Measurements from ENCODE around the gene MPIG6B.
A peak's percentile ranks its signal among the peaks of the same experiment; 100 is the strongest.

The MPIG6B gene

GRCh38 chr6:31736021-31736767 is 13.0 kb downstream of the MPIG6B start, which contains the start of gene CLIC1 (continued):
- TF ChIP-seq ZNF704 (tag by site-specific recombination; IDR thresholded peaks at IDR 0.05) (no peak), BCL11A (tag by site-specific recombination; IDR thresholded peaks at IDR 0.05; ENCODE audit: low read depth) (no peak), GLI2 (tag by site-specific recombination; IDR thresholded peaks at IDR 0.05; ENCODE audit: borderline replicate concordance, low read depth) (no peak), ZNF501 (tag by site-specific recombination; IDR thresholded peaks at IDR 0.05) (peak; percentile 44; the same call in 1 of the 2 replicates), SCRT1 (tag by site-specific recombination; IDR thresholded peaks at IDR 0.05; ENCODE audit: borderline replicate concordance) (no peak), ZNF280D (tag by site-specific recombination; IDR thresholded peaks at IDR 0.05) (no peak), ZNF768 (tag by site-specific recombination; IDR thresholded peaks at IDR 0.05) (no peak), ZNF121 (tag by site-specific recombination; IDR thresholded peaks at IDR 0.05) (no peak), BCL11B (tag by site-specific recombination; IDR thresholded peaks at IDR 0.05; ENCODE audit: low read depth) (no peak), ZNF248 (tag by site-specific recombination; IDR thresholded peaks at IDR 0.05) (no peak), ZNF677 (tag by site-specific recombination; IDR thresholded peaks at IDR 0.05) (no peak), ZFHX2 (tag by site-specific recombination; conservative IDR thresholded peaks at IDR 0.05) (no peak; the same call in 1 of the 2 replicates), ZNF239 (tag by site-specific recombination; IDR thresholded peaks at IDR 0.05) (no peak), INSM2 (tag by site-specific recombination; IDR thresholded peaks at IDR 0.05) (no peak), RBAK (tag by site-specific recombination; IDR thresholded peaks at IDR 0.05) (no peak), ZNF18 (tag by site-specific recombination; IDR thresholded peaks at IDR 0.05) (no peak), ZFP41 (tag by site-specific recombination; IDR thresholded peaks at IDR 0.05; ENCODE audit: borderline replicate concordance) (no peak), ZNF664 (tag by site-specific recombination; IDR thresholded peaks at IDR 0.05) (no peak), OSR2 (tag by site-specific recombination; IDR thresholded peaks at IDR 0.05) (no peak), GLI4 (tag by site-specific recombination; IDR thresholded peaks at IDR 0.05) (no peak), ZNF623 (tag by site-specific recombination; IDR thresholded peaks at IDR 0.05) (no peak), ZNF585B (tag by site-specific recombination; IDR thresholded peaks at IDR 0.05) (no peak), ZBTB17 (tag by site-specific recombination; IDR thresholded peaks at IDR 0.05) (peak; percentile 94), ZNF660 (tag by site-specific recombination; IDR thresholded peaks at IDR 0.05) (peak; percentile 71; the same call in 1 of the 2 replicates), ZNF621 (tag by site-specific recombination; IDR thresholded peaks at IDR 0.05) (no peak)
- TF ChIP-seq, protein P1, sequence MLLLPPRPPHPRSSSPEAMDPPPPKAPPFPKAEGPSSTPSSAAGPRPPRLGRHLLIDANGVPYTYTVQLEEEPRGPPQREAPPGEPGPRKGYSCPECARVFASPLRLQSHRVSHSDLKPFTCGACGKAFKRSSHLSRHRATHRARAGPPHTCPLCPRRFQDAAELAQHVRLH (tag by site-specific recombination; IDR thresholded peaks at IDR 0.05): no peak
- TF ChIP-seq, protein P2, sequence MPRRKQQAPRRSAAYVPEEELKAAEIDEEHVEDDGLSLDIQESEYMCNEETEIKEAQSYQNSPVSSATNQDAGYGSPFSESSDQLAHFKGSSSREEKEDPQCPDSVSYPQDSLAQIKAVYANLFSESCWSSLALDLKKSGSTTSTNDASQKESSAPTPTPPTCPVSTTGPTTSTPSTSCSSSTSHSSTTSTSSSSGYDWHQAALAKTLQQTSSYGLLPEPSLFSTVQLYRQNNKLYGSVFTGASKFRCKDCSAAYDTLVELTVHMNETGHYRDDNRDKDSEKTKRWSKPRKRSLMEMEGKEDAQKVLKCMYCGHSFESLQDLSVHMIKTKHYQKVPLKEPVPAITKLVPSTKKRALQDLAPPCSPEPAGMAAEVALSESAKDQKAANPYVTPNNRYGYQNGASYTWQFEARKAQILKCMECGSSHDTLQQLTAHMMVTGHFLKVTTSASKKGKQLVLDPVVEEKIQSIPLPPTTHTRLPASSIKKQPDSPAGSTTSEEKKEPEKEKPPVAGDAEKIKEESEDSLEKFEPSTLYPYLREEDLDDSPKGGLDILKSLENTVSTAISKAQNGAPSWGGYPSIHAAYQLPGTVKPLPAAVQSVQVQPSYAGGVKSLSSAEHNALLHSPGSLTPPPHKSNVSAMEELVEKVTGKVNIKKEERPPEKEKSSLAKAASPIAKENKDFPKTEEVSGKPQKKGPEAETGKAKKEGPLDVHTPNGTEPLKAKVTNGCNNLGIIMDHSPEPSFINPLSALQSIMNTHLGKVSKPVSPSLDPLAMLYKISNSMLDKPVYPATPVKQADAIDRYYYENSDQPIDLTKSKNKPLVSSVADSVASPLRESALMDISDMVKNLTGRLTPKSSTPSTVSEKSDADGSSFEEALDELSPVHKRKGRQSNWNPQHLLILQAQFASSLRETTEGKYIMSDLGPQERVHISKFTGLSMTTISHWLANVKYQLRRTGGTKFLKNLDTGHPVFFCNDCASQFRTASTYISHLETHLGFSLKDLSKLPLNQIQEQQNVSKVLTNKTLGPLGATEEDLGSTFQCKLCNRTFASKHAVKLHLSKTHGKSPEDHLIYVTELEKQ (tag by site-specific recombination; IDR thresholded peaks at IDR 0.05; ENCODE audit: borderline replicate concordance): no peak
